GM18526 (cell line): Measurements from ENCODE around the gene SH2D7.

Experiments used
- POLR2A ChIP-seq: IDR thresholded peaks from 3 replicates; pipeline ENCODE4 v1.6.1; 2011; ENCODE audit not compliant: insufficient read length; ENCODE audit errors: extremely low read depth

Gene SH2D7

GRCh38 chr15:78130466-78131294 is 38.3 kb downstream of the SH2D7 start:
- TF ChIP-seq POLR2A, result no peak

- peak; percentile 72 for TF ChIP-seq POLR2A
Observed at GRCh38 chr15:78131295-78132061, 39.1 kb downstream of the SH2D7 start, which contains the start of gene CIB2. Gene CIB2, minus strand, starts transcription at chr15:78131445. Its CDS starts 230 bp downstream, at chr15:78131215.

- no peak for TF ChIP-seq POLR2A
Observed at GRCh38 chr15:78133801-78134200, 41.4 kb downstream of the SH2D7 start.

GRCh38 chr15:78139578-78139977 is 47.2 kb downstream of the SH2D7 start:
- no peak for TF ChIP-seq POLR2A

GRCh38 chr15:78140292-78140691 is 47.9 kb downstream of the SH2D7 start:
- TF ChIP-seq POLR2A, result no peak

GRCh38 chr15:78142332-78142731 is 50.0 kb downstream of the SH2D7 start:
- TF ChIP-seq POLR2A, result no peak

- no peak for TF ChIP-seq POLR2A
Observed at GRCh38 chr15:78146425-78147154, 54.2 kb downstream of the SH2D7 start.

GRCh38 chr15:78147566-78147965 is 55.2 kb downstream of the SH2D7 start:
- no peak for TF ChIP-seq POLR2A

GRCh38 chr15:78148392-78149067 is 56.2 kb downstream of the SH2D7 start:
- TF ChIP-seq POLR2A, result no peak

GRCh38 chr15:78149068-78149804 is 56.9 kb downstream of the SH2D7 start, which contains the start of gene IDH3A:
Gene IDH3A, plus strand, starts transcription at chr15:78149362. Its CDS starts 42 bp downstream, at chr15:78149404.
- TF ChIP-seq POLR2A, result peak; percentile 74

GRCh38 chr15:78149805-78150751 is 57.7 kb downstream of the SH2D7 start:
- TF ChIP-seq POLR2A, result no peak
